GM12874 (cell line): ENCODE results near the gene MAX.

Source experiments
- TF ChIP-seq, protein P1 (sequence below): IDR thresholded peaks from 2 replicates; pipeline ENCODE4 v1.5.1; 2011; ENCODE audit warnings: low read depth, mild to moderate bottlenecking, control low read depth, low read length, moderate library complexity; ENCODE audit not compliant: insufficient read depth

MAX gene

DNA sequence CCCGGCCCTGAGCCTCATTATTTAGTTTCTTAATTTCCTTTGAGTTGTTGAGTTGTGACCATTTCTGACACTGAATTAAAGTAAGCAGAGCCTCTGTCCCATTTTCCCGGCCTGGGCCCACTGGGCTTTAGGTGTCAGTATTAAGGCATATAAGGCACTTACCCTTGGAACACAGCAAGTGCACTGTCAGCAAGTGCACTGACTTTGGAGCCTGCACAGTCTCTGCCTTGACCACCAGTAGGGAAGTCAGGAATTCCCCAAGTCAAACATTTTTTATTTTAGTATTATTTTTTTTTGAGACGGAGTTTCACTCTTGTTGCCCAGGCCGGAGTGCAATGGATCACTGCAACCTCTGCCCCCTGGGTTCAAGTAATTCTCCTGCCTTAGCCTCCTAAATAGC lies 56.6 kb downstream of the MAX start:
- TF ChIP-seq, protein P1, sequence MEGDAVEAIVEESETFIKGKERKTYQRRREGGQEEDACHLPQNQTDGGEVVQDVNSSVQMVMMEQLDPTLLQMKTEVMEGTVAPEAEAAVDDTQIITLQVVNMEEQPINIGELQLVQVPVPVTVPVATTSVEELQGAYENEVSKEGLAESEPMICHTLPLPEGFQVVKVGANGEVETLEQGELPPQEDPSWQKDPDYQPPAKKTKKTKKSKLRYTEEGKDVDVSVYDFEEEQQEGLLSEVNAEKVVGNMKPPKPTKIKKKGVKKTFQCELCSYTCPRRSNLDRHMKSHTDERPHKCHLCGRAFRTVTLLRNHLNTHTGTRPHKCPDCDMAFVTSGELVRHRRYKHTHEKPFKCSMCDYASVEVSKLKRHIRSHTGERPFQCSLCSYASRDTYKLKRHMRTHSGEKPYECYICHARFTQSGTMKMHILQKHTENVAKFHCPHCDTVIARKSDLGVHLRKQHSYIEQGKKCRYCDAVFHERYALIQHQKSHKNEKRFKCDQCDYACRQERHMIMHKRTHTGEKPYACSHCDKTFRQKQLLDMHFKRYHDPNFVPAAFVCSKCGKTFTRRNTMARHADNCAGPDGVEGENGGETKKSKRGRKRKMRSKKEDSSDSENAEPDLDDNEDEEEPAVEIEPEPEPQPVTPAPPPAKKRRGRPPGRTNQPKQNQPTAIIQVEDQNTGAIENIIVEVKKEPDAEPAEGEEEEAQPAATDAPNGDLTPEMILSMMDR = no peak

DNA sequence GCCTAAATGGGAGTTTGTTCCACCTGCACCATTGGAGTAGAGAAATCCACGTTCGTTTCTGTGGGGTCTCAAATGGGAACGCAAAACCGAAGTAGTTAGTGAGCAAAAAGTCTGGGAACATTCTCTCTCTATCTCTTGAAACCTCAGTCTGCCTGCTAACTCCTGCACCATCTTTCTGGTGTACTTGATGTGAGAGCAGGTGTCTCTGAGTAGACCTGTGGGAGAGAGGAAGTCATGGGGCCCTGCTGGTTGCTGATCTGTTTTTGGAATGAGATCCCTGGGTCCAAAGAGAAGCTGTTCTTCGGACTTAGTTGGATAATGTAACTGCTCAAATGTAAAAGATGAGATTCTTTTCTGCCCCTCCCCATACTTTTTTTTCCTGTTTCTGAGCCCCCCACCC lies 57.3 kb downstream of the MAX start:
- TF ChIP-seq, protein P1 = no peak

DNA sequence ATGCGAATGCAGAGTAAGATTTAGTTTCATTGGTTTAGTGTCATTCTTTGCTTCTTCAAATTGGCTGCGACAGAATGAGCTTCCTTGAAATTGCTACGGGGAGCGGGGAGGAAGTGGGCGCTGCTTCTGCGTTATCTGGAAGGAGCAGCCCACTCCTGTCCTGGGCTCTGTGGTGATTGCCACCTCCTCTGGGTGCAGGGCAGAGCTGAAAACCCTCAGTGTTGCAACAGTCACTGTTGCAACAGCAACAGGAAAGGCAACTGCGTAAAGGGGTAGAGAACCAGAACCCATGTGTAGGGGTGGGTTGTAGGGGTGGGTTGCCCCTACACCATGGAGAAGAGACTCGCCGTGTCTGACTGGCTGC lies 57.7 kb downstream of the MAX start:
- TF ChIP-seq, protein P1 = no peak

DNA sequence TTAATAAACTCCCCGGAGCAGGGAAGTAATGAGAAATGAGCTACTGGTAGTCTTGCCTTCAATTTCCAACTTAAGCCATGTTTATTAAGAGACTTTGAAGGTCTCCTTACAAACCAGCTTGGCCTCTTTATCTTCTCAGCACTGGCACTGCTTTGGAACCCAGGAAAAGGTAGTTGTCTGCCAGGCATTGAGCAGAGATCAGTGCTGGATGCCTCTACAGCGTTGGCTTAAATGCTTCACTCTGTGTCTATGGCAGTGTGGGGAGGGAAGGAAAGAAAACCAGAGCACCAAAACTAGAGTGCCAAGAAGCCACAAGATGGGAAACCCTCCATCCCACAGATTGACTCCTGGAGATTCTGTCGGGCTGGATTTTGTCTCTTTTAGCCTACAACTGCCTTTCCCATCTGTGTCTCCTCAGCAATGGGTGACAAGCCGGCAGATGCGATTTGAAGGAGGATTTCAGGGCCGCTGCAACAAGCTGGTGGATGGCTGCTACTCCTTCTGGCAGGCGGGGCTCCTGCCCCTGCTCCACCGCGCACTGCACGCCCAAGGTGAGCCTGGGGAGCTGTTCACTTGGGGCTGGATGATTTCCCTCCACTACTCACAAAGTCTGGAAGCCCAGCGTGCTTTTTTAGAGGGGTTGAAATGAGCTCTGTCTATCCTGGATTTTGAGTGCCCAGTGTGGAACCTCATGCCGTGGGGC lies 58.3 kb downstream of the MAX start:
- TF ChIP-seq, protein P1 = no peak

DNA sequence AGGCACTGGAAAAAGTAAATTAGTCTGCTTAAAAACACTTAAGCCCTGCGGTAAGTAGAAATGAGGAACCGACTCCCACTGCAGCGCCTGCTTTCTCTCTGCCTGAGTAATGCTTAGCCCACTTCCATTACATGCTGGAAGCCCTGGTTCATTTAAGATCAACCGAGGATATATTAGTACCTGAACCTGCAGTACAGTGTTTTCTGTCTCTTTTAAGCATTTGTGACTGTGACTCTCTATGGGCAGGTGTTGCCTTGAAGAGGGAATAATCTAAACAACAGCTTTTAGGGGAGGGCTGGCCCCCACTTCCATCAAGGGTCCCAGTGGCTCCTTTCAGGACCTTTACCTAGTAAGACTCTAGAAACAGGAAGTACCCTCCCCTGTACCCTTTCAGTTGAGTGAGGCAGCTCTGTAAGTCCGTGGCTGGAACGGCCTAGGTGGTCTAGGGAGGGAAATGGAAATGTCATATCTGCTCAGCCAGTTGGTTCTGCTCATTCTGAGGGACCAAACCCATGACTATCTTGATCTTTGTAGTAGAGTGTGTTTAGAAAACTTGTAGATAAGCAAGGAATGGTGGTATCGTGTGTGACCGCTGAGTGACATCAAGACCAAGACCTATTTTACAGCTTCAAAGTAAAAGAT lies 59.5 kb downstream of the MAX start:
- TF ChIP-seq, protein P1 = no peak

DNA sequence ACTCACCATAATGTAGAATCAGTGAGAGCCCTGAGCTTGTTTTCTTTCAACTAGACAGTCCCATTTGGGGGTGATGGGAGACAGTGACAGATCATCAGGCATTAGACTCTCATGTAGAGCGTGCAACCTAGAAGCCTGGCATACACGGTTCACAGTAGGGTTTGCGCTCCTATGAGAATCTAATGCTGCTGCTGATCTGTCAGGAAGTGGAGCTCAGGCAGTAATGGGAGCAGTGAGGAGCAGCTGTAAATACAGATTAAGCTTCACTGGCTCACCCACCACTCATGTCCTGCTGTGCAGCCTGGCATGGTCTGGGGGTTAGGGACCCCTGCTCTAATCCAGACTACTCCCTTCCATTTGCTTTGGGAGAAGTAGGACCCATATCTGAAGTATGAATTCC lies 60.0 kb downstream of the MAX start:
- TF ChIP-seq, protein P1 = no peak

DNA sequence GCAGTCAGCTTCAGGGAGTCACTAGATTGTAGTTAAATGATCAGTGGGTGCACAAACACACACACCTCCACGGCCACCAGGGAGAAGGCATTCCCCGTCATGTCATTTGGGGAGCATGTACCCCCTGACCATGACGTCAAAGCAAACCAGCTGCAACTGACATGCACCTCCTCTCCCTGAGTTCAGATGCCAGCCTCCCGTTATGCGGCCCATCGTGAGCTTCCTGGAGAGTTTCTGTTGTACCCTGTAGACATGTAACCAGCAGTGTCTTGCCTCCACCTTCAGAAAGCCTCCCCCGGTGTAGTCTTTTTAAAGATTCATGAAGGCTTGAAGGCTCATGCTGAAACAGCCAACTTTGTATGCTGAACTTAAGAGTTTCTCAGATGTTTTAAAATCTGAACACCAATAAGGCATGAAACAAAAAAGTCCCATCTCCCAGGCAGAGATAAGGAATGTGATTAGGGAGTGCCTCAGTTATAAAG lies 60.8 kb downstream of the MAX start:
- TF ChIP-seq, protein P1 = no peak
